ENCODE measurements around the gene ARID5B. TPM values are rescaled to one million over a fixed set of nuclear protein-coding genes. Genes with fewer than 3 reads are reported as not detected.

ARID5B gene
- total and polyA plus RNA-seq, 5 donors: 13.7 to 31.8 (median 19.3) TPM

- intact Hi-C loops (cut with DNase I): loop anchor here in 3 of 4 donors (2.0 to 10.0 kb wide), 4 partner anchors 133 to 207 kb away; partner anchors contain the start of gene ARID5B (in 2 of the 3)
- ATAC-seq (no peak), DNase-seq (no peak)
- no peaks in the 10 kb centered on the region for H3K4me1 ChIP-seq (ENCODE audit: control insufficient read depth, insufficient read depth, low read length)
- no peak overlapping the region for H3K27ac ChIP-seq (ENCODE audit: low read length)
- peak overlapping the region; percentile 35 for H3K4me3 ChIP-seq (ENCODE audit: low read length)
- H3K27me3 ChIP-seq (ENCODE audit: control insufficient read depth, insufficient read depth): no peaks in the 10 kb centered on the region
- H3K9me3 ChIP-seq (ENCODE audit: control insufficient read depth, low read length): no peaks in the 10 kb centered on the region
Measured at GRCh38 chr10:62037890-62038608, 136.6 kb downstream of the ARID5B start.

DNA sequence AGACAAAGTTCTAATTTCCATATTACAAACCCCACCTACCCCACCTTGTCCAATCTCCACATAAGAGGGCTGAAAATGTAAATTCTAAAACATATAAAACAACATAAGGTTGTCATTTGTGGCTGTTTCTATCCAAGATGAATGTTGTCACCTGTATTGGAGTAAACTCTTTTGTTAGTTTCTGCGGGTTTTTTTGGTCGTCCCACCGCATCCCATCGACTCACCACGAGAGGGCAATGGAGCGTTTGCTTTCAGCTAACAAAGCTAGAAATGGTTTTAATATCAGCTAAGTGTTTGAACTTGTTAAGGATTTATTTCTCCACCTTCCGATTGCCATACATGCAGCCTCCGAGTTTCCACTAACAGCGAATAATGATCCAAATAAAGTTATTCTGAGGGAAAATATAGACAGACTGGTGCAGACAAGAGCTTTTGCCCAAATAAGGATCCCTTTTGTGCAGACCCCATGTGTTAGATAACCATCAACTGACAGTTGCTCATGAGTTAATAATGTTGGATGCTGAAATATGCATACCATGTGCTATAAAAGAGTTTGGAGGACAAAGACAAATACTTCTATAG, 137.2 kb downstream of the ARID5B start:
- Histone ChIP-seq H3K27me3 (ENCODE audit: control insufficient read depth, insufficient read depth) (no peaks in the 10 kb centered on the region), H3K9me3 (ENCODE audit: control insufficient read depth, low read length) (no peaks in the 10 kb centered on the region), H3K27ac (ENCODE audit: low read length) (no peak overlapping the region), H3K4me1 (ENCODE audit: control insufficient read depth, insufficient read depth, low read length) (no peaks in the 10 kb centered on the region), H3K4me3 (ENCODE audit: low read length) (peak overlapping the region; percentile 35)
- intact Hi-C loops (cut with DNase I): loop anchor here in 3 of 4 donors (2.0 to 10.0 kb wide), 4 partner anchors 134 to 206 kb away; partner anchors contain the start of gene ARID5B (in 2 of the 3)
- DNase-seq: peak; percentile 66 to 84 (median 75)
- under 1% methylated on average over 9 of the region's 9 CpGs for whole genome bisulfite sequencing
- peak; percentile 64 to 67 for ATAC-seq

DNA sequence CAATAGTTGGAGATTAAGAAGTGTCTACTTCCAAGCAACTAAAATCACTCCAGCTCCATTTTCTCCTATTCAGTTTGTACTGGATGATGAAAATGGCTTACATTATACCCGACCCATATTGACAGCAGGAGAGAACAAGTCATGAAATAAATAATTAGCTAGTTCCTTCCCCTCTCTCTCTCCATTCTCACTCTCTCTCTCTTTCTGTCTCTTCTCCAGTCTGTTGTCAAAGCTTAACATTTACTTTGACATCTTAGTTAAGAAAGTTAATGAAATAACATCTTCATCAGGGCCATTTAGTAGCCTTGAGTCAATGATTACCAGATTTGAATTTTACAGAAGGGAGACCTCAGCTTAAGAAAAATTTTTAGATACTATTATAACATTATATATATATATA, 138.5 kb downstream of the ARID5B start:
- no peak for DNase-seq
- WGBS: 70% methylated on average over 1 of the region's 1 CpG
- no peak overlapping the region for H3K27ac ChIP-seq (ENCODE audit: low read length)
- intact Hi-C loops (cut with DNase I): loop anchor here (2.0 to 10.0 kb wide), 4 partner anchors 135 to 205 kb away; partner anchors contain the start of gene ARID5B (in 2 of the 4)
- no peaks in the 10 kb centered on the region for H3K9me3 ChIP-seq (ENCODE audit: control insufficient read depth, low read length)
- H3K27me3 ChIP-seq (ENCODE audit: control insufficient read depth, insufficient read depth): no peaks in the 10 kb centered on the region
- ATAC-seq: no peak
- no peaks in the 10 kb centered on the region for H3K4me1 ChIP-seq (ENCODE audit: control insufficient read depth, insufficient read depth, low read length)
- H3K4me3 ChIP-seq (ENCODE audit: low read length): no peak overlapping the region

GRCh38 chr10:62040881-62041280, 139.4 kb downstream of the ARID5B start:
- intact Hi-C loops (cut with DNase I): loop anchor here in 1 of 4 donors (5.0 kb wide), 1 partner anchor 201 kb away; no protein-coding TSS in a partner anchor
- WGBS: 91% methylated on average over 4 of the region's 4 CpGs
- ATAC-seq: no peak
- H3K27me3 ChIP-seq (ENCODE audit: control insufficient read depth, insufficient read depth): no peaks in the 10 kb centered on the region
- no peaks in the 10 kb centered on the region for H3K4me1 ChIP-seq (ENCODE audit: control insufficient read depth, insufficient read depth, low read length)
- DNase-seq: no peak
- no peak overlapping the region for H3K27ac ChIP-seq (ENCODE audit: low read length)
- no peak overlapping the region for H3K4me3 ChIP-seq (ENCODE audit: low read length)
- no peaks in the 10 kb centered on the region for H3K9me3 ChIP-seq (ENCODE audit: control insufficient read depth, low read length)

DNA sequence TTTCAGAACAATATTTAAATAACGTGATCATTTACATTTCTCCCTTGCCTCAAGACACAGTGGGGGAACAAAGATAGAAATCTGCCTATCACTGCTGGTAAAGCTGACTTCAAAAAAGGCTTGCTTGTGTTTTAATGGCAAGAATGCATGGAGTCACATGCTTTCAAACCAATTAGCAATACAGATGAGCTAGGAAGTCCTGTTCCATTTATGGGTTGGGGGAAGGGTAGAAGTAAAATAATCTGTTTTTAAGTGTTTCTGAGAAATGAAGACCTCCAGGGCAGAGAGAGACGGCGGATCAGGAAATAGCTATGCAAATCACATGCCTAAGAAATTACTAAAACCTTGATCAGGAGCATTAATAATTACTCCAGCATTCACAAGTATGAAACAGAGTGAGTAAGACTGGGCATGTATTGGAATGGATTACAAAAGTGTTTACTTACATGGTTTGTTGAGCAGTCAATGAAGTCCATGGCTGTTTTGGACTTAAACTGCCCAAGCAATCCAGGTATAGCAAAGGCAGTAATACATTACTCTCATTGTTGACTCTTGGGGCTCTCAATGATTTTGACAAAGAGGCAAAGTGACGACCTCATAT, 142.0 kb downstream of the ARID5B start:
- Histone ChIP-seq H3K4me3 (ENCODE audit: low read length) (no peak overlapping the region), H3K27ac (ENCODE audit: low read length) (no peak overlapping the region), H3K9me3 (ENCODE audit: control insufficient read depth, low read length) (no peaks in the 10 kb centered on the region), H3K4me1 (ENCODE audit: control insufficient read depth, insufficient read depth, low read length) (peaks cover 11% of the 10 kb centered on the region), H3K27me3 (ENCODE audit: control insufficient read depth, insufficient read depth) (no peaks in the 10 kb centered on the region)
- 72% methylated on average over 4 of the region's 4 CpGs for WGBS
- no peak for DNase-seq
- intact Hi-C loops (cut with DNase I): loop anchor here in 1 of 4 donors (5.0 kb wide), 1 partner anchor 199 kb away; no protein-coding TSS in a partner anchor
- ATAC-seq: no peak

- DNase-seq: no peak
- ATAC-seq: no peak
- 74% methylated on average over 5 of the region's 5 CpGs for WGBS
- intact Hi-C loops (cut with DNase I): loop anchor here in 1 of 4 donors (5.0 kb wide), 1 partner anchor 198 kb away; no protein-coding TSS in a partner anchor
- Histone ChIP-seq H3K4me1 (ENCODE audit: control insufficient read depth, insufficient read depth, low read length) (peaks cover 11% of the 10 kb centered on the region), H3K4me3 (ENCODE audit: low read length) (no peak overlapping the region), H3K27ac (ENCODE audit: low read length) (no peak overlapping the region), H3K9me3 (ENCODE audit: control insufficient read depth, low read length) (no peaks in the 10 kb centered on the region), H3K27me3 (ENCODE audit: control insufficient read depth, insufficient read depth) (no peaks in the 10 kb centered on the region)
Measured at GRCh38 chr10:62044566-62044965, 143.1 kb downstream of the ARID5B start.

- ATAC-seq: peak; percentile 10 to 30
Measured at GRCh38 chr10:62045765-62046521, 144.4 kb downstream of the ARID5B start.

GRCh38 chr10:62046522-62047227, 145.2 kb downstream of the ARID5B start:
- ATAC-seq: peak in 1 of 2 donors; percentile 5
- H3K9me3 ChIP-seq (ENCODE audit: control insufficient read depth, low read length): no peaks in the 10 kb centered on the region
- H3K27me3 ChIP-seq (ENCODE audit: control insufficient read depth, insufficient read depth): no peaks in the 10 kb centered on the region
- no peak overlapping the region for H3K4me3 ChIP-seq (ENCODE audit: low read length)
- peak; percentile 32 to 61 (median 49) for DNase-seq
- 46% methylated on average over 4 of the region's 4 CpGs for WGBS
- H3K4me1 ChIP-seq (ENCODE audit: control insufficient read depth, insufficient read depth, low read length): peaks cover 11% of the 10 kb centered on the region
- peak overlapping the region; percentile 93 for H3K27ac ChIP-seq (ENCODE audit: low read length)
- intact Hi-C loops (cut with DNase I): loop anchor here in 2 of 4 donors (5.0 kb wide), 2 partner anchors 36 to 144 kb away; partner anchors contain the start of gene ARID5B (in 1 of the 2)

More at GRCh38 chr10:62045765-62046521, 144.4 kb downstream of the ARID5B start:
- Histone ChIP-seq H3K9me3 (ENCODE audit: control insufficient read depth, low read length) (no peaks in the 10 kb centered on the region), H3K4me3 (ENCODE audit: low read length) (peak overlapping the region; percentile 21), H3K27ac (ENCODE audit: low read length) (peak overlapping the region; percentile 79), H3K27me3 (ENCODE audit: control insufficient read depth, insufficient read depth) (no peaks in the 10 kb centered on the region), H3K4me1 (ENCODE audit: control insufficient read depth, insufficient read depth, low read length) (peaks cover 11% of the 10 kb centered on the region)
- intact Hi-C loops (cut with DNase I): loop anchor here in 2 of 4 donors (5.0 kb wide), 2 partner anchors 36 to 144 kb away; partner anchors contain the start of gene ARID5B (in 1 of the 2)
- no peak for DNase-seq
- 11% methylated on average over 12 of the region's 12 CpGs for whole genome bisulfite sequencing

GRCh38 chr10:62047228-62047892, 145.9 kb downstream of the ARID5B start:
- ATAC-seq (no peak), DNase-seq (no peak)
- Histone ChIP-seq H3K27me3 (ENCODE audit: control insufficient read depth, insufficient read depth) (no peaks in the 10 kb centered on the region), H3K27ac (ENCODE audit: low read length) (peak overlapping the region; percentile 93), H3K4me1 (ENCODE audit: control insufficient read depth, insufficient read depth, low read length) (peaks cover 14% of the 10 kb centered on the region), H3K4me3 (ENCODE audit: low read length) (no peak overlapping the region), H3K9me3 (ENCODE audit: control insufficient read depth, low read length) (no peaks in the 10 kb centered on the region)
- WGBS: 66% methylated on average over 3 of the region's 3 CpGs
- intact Hi-C loops (cut with DNase I): loop anchor here in 2 of 4 donors (5.0 kb wide), 2 partner anchors 35 to 145 kb away; partner anchors contain the start of gene ARID5B (in 1 of the 2)

Measured in right cardiac atrium (tissue), 5 donors.